ENCODE measurements around the gene SPECC1L.

The SPECC1L gene

GRCh38 chr22:24393848-24394247, 123.2 kb downstream of the SPECC1L start:
- Histone ChIP-seq H3K36me3 (ENCODE audit: insufficient read depth, low read length) (peaks cover 41% of the 10 kb centered on the region), H3K27ac (no peak overlapping the region), H3K9ac (ENCODE audit: insufficient read length) (no peak overlapping the region), H3K4me3 (no peak overlapping the region), H3K9me3 (ENCODE audit: low read depth, low read length) (no peaks in the 10 kb centered on the region)
- DNase-seq (ENCODE audit: low read depth, low spot score) = no peak
- TF ChIP-seq FOXP2 (optimal IDR thresholded peaks at IDR 0.05; ENCODE audit: control extremely low read depth, extremely low read length, insufficient read depth) (no peak), POLR2AphosphoS5 (IDR thresholded peaks at IDR 0.05; ENCODE audit: borderline replicate concordance, low read depth, low read length) (no peak), EZH2 (IDR thresholded peaks at IDR 0.05) (no peak)

- peaks cover 41% of the 10 kb centered on the region for H3K36me3 ChIP-seq (ENCODE audit: insufficient read depth, low read length)
- H3K9me3 ChIP-seq (ENCODE audit: low read depth, low read length) = no peaks in the 10 kb centered on the region
- no peak overlapping the region for H3K27ac ChIP-seq
- no peak for DNase-seq (ENCODE audit: low read depth, low spot score)
- TF ChIP-seq POLR2AphosphoS5 (IDR thresholded peaks at IDR 0.05; ENCODE audit: borderline replicate concordance, low read depth, low read length) (no peak), FOXP2 (optimal IDR thresholded peaks at IDR 0.05; ENCODE audit: control extremely low read depth, extremely low read length, insufficient read depth) (no peak), EZH2 (IDR thresholded peaks at IDR 0.05) (no peak)
- no peak overlapping the region for H3K9ac ChIP-seq (ENCODE audit: insufficient read length)
- no peak overlapping the region for H3K4me3 ChIP-seq
Observed at GRCh38 chr22:24394254-24394653, 123.6 kb downstream of the SPECC1L start.

- H3K4me3 ChIP-seq = no peak overlapping the region
- no peak overlapping the region for H3K9ac ChIP-seq (ENCODE audit: insufficient read length)
- TF ChIP-seq EZH2 (IDR thresholded peaks at IDR 0.05) (no peak), FOXP2 (optimal IDR thresholded peaks at IDR 0.05; ENCODE audit: control extremely low read depth, extremely low read length, insufficient read depth) (no peak), POLR2AphosphoS5 (IDR thresholded peaks at IDR 0.05; ENCODE audit: borderline replicate concordance, low read depth, low read length) (no peak)
- no peaks in the 10 kb centered on the region for H3K9me3 ChIP-seq (ENCODE audit: low read depth, low read length)
- peaks cover 41% of the 10 kb centered on the region for H3K36me3 ChIP-seq (ENCODE audit: insufficient read depth, low read length)
- no peak for DNase-seq (ENCODE audit: low read depth, low spot score)
- H3K27ac ChIP-seq = peak overlapping the region; percentile 36; the same call in 1 of the 2 replicates
Observed at GRCh38 chr22:24398409-24398808, 127.8 kb downstream of the SPECC1L start.

- no peak for DNase-seq (ENCODE audit: low read depth, low spot score)
- TF ChIP-seq FOXP2 (optimal IDR thresholded peaks at IDR 0.05; ENCODE audit: control extremely low read depth, extremely low read length, insufficient read depth) = no peak
- no peak for TF ChIP-seq EZH2 (IDR thresholded peaks at IDR 0.05)
- no peak for TF ChIP-seq POLR2AphosphoS5 (IDR thresholded peaks at IDR 0.05; ENCODE audit: borderline replicate concordance, low read depth, low read length)
- no peak overlapping the region for H3K9ac ChIP-seq (ENCODE audit: insufficient read length)
- no peak overlapping the region for H3K27ac ChIP-seq
- H3K4me3 ChIP-seq = no peak overlapping the region
- H3K36me3 ChIP-seq (ENCODE audit: insufficient read depth, low read length) = peaks cover 46% of the 10 kb centered on the region
- H3K9me3 ChIP-seq (ENCODE audit: low read depth, low read length) = no peaks in the 10 kb centered on the region
Observed at GRCh38 chr22:24400034-24400725, 129.5 kb downstream of the SPECC1L start.

- TF ChIP-seq POLR2AphosphoS5 (IDR thresholded peaks at IDR 0.05; ENCODE audit: borderline replicate concordance, low read depth, low read length) = no peak
- no peak for TF ChIP-seq FOXP2 (optimal IDR thresholded peaks at IDR 0.05; ENCODE audit: control extremely low read depth, extremely low read length, insufficient read depth)
- TF ChIP-seq EZH2 (IDR thresholded peaks at IDR 0.05) = no peak
- no peak for DNase-seq (ENCODE audit: low read depth, low spot score)
- H3K9ac ChIP-seq (ENCODE audit: insufficient read length) = no peak overlapping the region
- H3K9me3 ChIP-seq (ENCODE audit: low read depth, low read length) = no peaks in the 10 kb centered on the region
- no peak overlapping the region for H3K4me3 ChIP-seq
- H3K27ac ChIP-seq = no peak overlapping the region
- peaks cover 40% of the 10 kb centered on the region for H3K36me3 ChIP-seq (ENCODE audit: insufficient read depth, low read length)
Observed at GRCh38 chr22:24400726-24401596, 130.3 kb downstream of the SPECC1L start.

- Histone ChIP-seq H3K9me3 (ENCODE audit: low read depth, low read length) (no peaks in the 10 kb centered on the region), H3K4me3 (no peak overlapping the region), H3K9ac (ENCODE audit: insufficient read length) (no peak overlapping the region), H3K27ac (no peak overlapping the region), H3K36me3 (ENCODE audit: insufficient read depth, low read length) (peaks cover 33% of the 10 kb centered on the region)
- TF ChIP-seq FOXP2 (optimal IDR thresholded peaks at IDR 0.05; ENCODE audit: control extremely low read depth, extremely low read length, insufficient read depth) (no peak), EZH2 (IDR thresholded peaks at IDR 0.05) (no peak), POLR2AphosphoS5 (IDR thresholded peaks at IDR 0.05; ENCODE audit: borderline replicate concordance, low read depth, low read length) (no peak)
- DNase-seq (ENCODE audit: low read depth, low spot score) = no peak
Observed at GRCh38 chr22:24401931-24402367, 131.3 kb downstream of the SPECC1L start.

- no peak overlapping the region for H3K27ac ChIP-seq
- no peak overlapping the region for H3K4me3 ChIP-seq
- TF ChIP-seq POLR2AphosphoS5 (IDR thresholded peaks at IDR 0.05; ENCODE audit: borderline replicate concordance, low read depth, low read length) = no peak
- no peak for TF ChIP-seq FOXP2 (optimal IDR thresholded peaks at IDR 0.05; ENCODE audit: control extremely low read depth, extremely low read length, insufficient read depth)
- no peak for TF ChIP-seq EZH2 (IDR thresholded peaks at IDR 0.05)
- H3K9me3 ChIP-seq (ENCODE audit: low read depth, low read length) = no peaks in the 10 kb centered on the region
- H3K36me3 ChIP-seq (ENCODE audit: insufficient read depth, low read length) = peaks cover 30% of the 10 kb centered on the region
- H3K9ac ChIP-seq (ENCODE audit: insufficient read length) = no peak overlapping the region
- DNase-seq (ENCODE audit: low read depth, low spot score) = no peak
Observed at GRCh38 chr22:24402460-24403192, 132.0 kb downstream of the SPECC1L start.

GRCh38 chr22:24403346-24403745, 132.7 kb downstream of the SPECC1L start:
- DNase-seq (ENCODE audit: low read depth, low spot score) = no peak
- TF ChIP-seq EZH2 (IDR thresholded peaks at IDR 0.05) (no peak), POLR2AphosphoS5 (IDR thresholded peaks at IDR 0.05; ENCODE audit: borderline replicate concordance, low read depth, low read length) (no peak)
- no peak overlapping the region for H3K4me3 ChIP-seq
- H3K36me3 ChIP-seq (ENCODE audit: insufficient read depth, low read length) = peaks cover 23% of the 10 kb centered on the region
- H3K27ac ChIP-seq = no peak overlapping the region
- no peaks in the 10 kb centered on the region for H3K9me3 ChIP-seq (ENCODE audit: low read depth, low read length)
- no peak overlapping the region for H3K9ac ChIP-seq (ENCODE audit: insufficient read length)
